AG04449 (cell line): Measurements from ENCODE around the gene ENOPH1.
A peak's percentile ranks its signal among the peaks of the same experiment; 100 is the strongest.

Experiments
- CTCF ChIA-PET: fragments of 350-600 bp; formaldehyde crosslinking; extraction: SDS; loops from one replicate; lab custom pipeline; 2021; ENCODE audit warnings: antibody characterized with exemption; lab: Yijun Ruan, JAX
- POLR2A ChIA-PET: fragments of 400-600, 350-600 bp; formaldehyde crosslinking; extraction: SDS; loops from one replicate; lab custom pipeline; 2020; ENCODE audit warnings: antibody characterized with exemption, inconsistent platforms; lab: Yijun Ruan, JAX
- DNase-seq: peaks from one replicate; pipeline ENCODE4 v3.0.0-alpha.2; 2010; ENCODE audit warnings: low read depth, low spot score
- H3K4me3 ChIP-seq: 2 replicates; pipeline ENCODE4 v1.5.1; 2011; ENCODE audit warnings: low read depth, mild to moderate bottlenecking, control low read depth, low read length
- CTCF ChIP-seq: IDR thresholded peaks from one replicate; pipeline ENCODE4 v1.5.1; 2011; ENCODE audit warnings: mild to moderate bottlenecking, moderate library complexity, low read length, control low read depth, inconsistent platforms; ENCODE audit not compliant: insufficient read depth; ENCODE audit errors: missing control alignments

The ENOPH1 gene

GRCh38 chr4:82452026-82452425, 21.6 kb downstream of the ENOPH1 start:
- DNase-seq, result no peak
- POLR2A ChIA-PET, result no interaction called here
- TF ChIP-seq CTCF, result no peak
- H3K4me3 ChIP-seq, result no peak overlapping the region
- CTCF ChIA-PET, result interaction anchor here (1.7 to 4.6 kb wide), 4 partner anchors 10 to 287 kb away, joined by 4 to 30 read pairs (median 7); no protein-coding TSS in a partner anchor

- DNase-seq, result no peak
- POLR2A ChIA-PET, result no interaction called here
- H3K4me3 ChIP-seq, result no peak overlapping the region
- no peak for TF ChIP-seq CTCF
- CTCF ChIA-PET, result interaction anchor here (10.9 kb wide), 1 partner anchor 283 kb away, joined by 168 read pairs; no protein-coding TSS in a partner anchor
Measured at GRCh38 chr4:82457266-82457665, 26.9 kb downstream of the ENOPH1 start.

GRCh38 chr4:82458729-82459128, 28.3 kb downstream of the ENOPH1 start:
- ChIA-PET CTCF (interaction anchor here (0.9 to 10.9 kb wide), 4 partner anchors 13 to 341 kb away, joined by 3 to 168 read pairs (median 15); partner anchors contain the start of gene SCD5), POLR2A (no interaction called here)
- DNase-seq, result no peak
- TF ChIP-seq CTCF, result no peak
- H3K4me3 ChIP-seq, result no peak overlapping the region

- no peak for DNase-seq
- ChIA-PET CTCF (interaction anchor here (0.7 to 10.9 kb wide), 16 partner anchors 9 to 819 kb away, joined by 3 to 168 read pairs (median 4); partner anchors contain the start of genes COPS4 and SCD5), POLR2A (no interaction called here)
- TF ChIP-seq CTCF, result no peak
- H3K4me3 ChIP-seq, result no peak overlapping the region
Measured at GRCh38 chr4:82461710-82462109, 31.3 kb downstream of the ENOPH1 start.

GRCh38 chr4:82462415-82462831, 32.0 kb downstream of the ENOPH1 start:
- ChIA-PET POLR2A (no interaction called here), CTCF (interaction anchor here (0.5 to 10.9 kb wide), 20 partner anchors 10 to 385 kb away, joined by 3 to 168 read pairs (median 4); partner anchors contain the start of gene SCD5)
- peak; percentile 81 for TF ChIP-seq CTCF
- DNase-seq, result peak; percentile 34
- H3K4me3 ChIP-seq, result no peak overlapping the region

GRCh38 chr4:82463221-82463620, 32.8 kb downstream of the ENOPH1 start:
- ChIA-PET CTCF (interaction anchor here (0.6 to 10.9 kb wide), 13 partner anchors 10 to 817 kb away, joined by 3 to 168 read pairs (median 4); partner anchors contain the start of gene SCD5), POLR2A (no interaction called here)
- DNase-seq, result no peak
- no peak for TF ChIP-seq CTCF
- no peak overlapping the region for H3K4me3 ChIP-seq
